Chondrocyte (in vitro differentiated cells): ENCODE data around the gene PEAK1. TPM values are rescaled to one million over a fixed set of nuclear protein-coding genes. Genes with fewer than 3 reads are reported as not detected.

Experiments used
- DNase-seq: peaks from one replicate; pipeline ENCODE4 v3.0.0; 2021; ENCODE audit warnings: mixed read lengths, low spot score
- H3K27ac Mint-ChIP-seq: one replicate; pipeline ENCODE4 v1.8.0; 2021; ENCODE audit warnings: mild to moderate bottlenecking, moderate library complexity, mixed read lengths; ENCODE audit not compliant: unreplicated experiment
- H3K27me3 Mint-ChIP-seq: 2 replicates; pipeline ENCODE4 v1.8.0; 2021; ENCODE audit warnings: low read depth, mixed read lengths
- H3K36me3 Mint-ChIP-seq: 2 replicates; pipeline ENCODE4 v1.8.0; 2021; ENCODE audit warnings: low read depth, mixed read lengths
- H3K4me1 Mint-ChIP-seq: 2 replicates; pipeline ENCODE4 v1.8.0; 2021; ENCODE audit warnings: low read depth, mild to moderate bottlenecking, mixed read lengths
- H3K4me3 Mint-ChIP-seq: one replicate; pipeline ENCODE4 v1.8.0; 2021; ENCODE audit warnings: mild to moderate bottlenecking, moderate library complexity, mixed read lengths; ENCODE audit not compliant: unreplicated experiment
- H3K9me3 Mint-ChIP-seq: 2 replicates; pipeline ENCODE4 v1.8.0; 2021; ENCODE audit warnings: low read depth, mixed read lengths
- CTCF ChIP-seq: fragments of 200-600 bp; sonication (generic); IDR thresholded peaks from 2 replicates; pipeline ENCODE4 v1.5.0; 2021; ENCODE audit warnings: antibody characterized with exemption, mild to moderate bottlenecking, moderate library complexity
- total RNA-seq: library from RNA; stranded (reverse); gene quantifications from 3 replicates; pipeline ENCODE4 v1.2.1, GENCODE V29; 2021

The PEAK1 gene
- total RNA-seq, 1 donor from 2014 or later: 143 TPM

GRCh38 chr15:77221708-77222107, 198.2 kb downstream of the PEAK1 start:
- Mint-ChIP-seq H3K9me3 (no peaks in the 10 kb centered on the region), H3K4me3 (no peak overlapping the region), H3K36me3 (peaks cover 7% of the 10 kb centered on the region), H3K27ac (no peak overlapping the region), H3K4me1 (peaks cover 40% of the 10 kb centered on the region), H3K27me3 (no peaks in the 10 kb centered on the region)
- DNase-seq: no peak
- TF ChIP-seq CTCF: no peak

- peaks cover 10% of the 10 kb centered on the region for H3K36me3 Mint-ChIP-seq
- no peak for DNase-seq
- peaks cover 34% of the 10 kb centered on the region for H3K4me1 Mint-ChIP-seq
- no peak overlapping the region for H3K27ac Mint-ChIP-seq
- H3K9me3 Mint-ChIP-seq: no peaks in the 10 kb centered on the region
- H3K4me3 Mint-ChIP-seq: no peak overlapping the region
- no peaks in the 10 kb centered on the region for H3K27me3 Mint-ChIP-seq
- no peak for TF ChIP-seq CTCF
Measured at GRCh38 chr15:77221174-77221573, 198.7 kb downstream of the PEAK1 start.

GRCh38 chr15:77219841-77220240, 200.1 kb downstream of the PEAK1 start:
- no peaks in the 10 kb centered on the region for H3K9me3 Mint-ChIP-seq
- H3K36me3 Mint-ChIP-seq: peaks cover 16% of the 10 kb centered on the region
- no peaks in the 10 kb centered on the region for H3K27me3 Mint-ChIP-seq
- peaks cover 25% of the 10 kb centered on the region for H3K4me1 Mint-ChIP-seq
- H3K27ac Mint-ChIP-seq: no peak overlapping the region
- H3K4me3 Mint-ChIP-seq: no peak overlapping the region
- TF ChIP-seq CTCF: no peak
- no peak for DNase-seq

GRCh38 chr15:77209221-77209620, 210.7 kb downstream of the PEAK1 start:
- Mint-ChIP-seq H3K27me3 (no peaks in the 10 kb centered on the region), H3K27ac (no peak overlapping the region), H3K4me1 (peaks cover 4% of the 10 kb centered on the region), H3K36me3 (peaks cover 17% of the 10 kb centered on the region), H3K4me3 (no peak overlapping the region), H3K9me3 (peaks cover 5% of the 10 kb centered on the region)
- no peak for DNase-seq
- TF ChIP-seq CTCF: no peak

- peaks cover 18% of the 10 kb centered on the region for H3K36me3 Mint-ChIP-seq
- H3K4me1 Mint-ChIP-seq: peaks cover 4% of the 10 kb centered on the region
- H3K4me3 Mint-ChIP-seq: no peak overlapping the region
- no peak for TF ChIP-seq CTCF
- no peak for DNase-seq
- no peaks in the 10 kb centered on the region for H3K27me3 Mint-ChIP-seq
- no peak overlapping the region for H3K27ac Mint-ChIP-seq
- H3K9me3 Mint-ChIP-seq: peaks cover 5% of the 10 kb centered on the region
Measured at GRCh38 chr15:77208241-77208640, 211.7 kb downstream of the PEAK1 start.
